B cell (primary cell): ENCODE data around the gene IL1RN.

Source experiments
- CTCF ChIP-seq: fragments of 200-600 bp; IDR thresholded peaks from one replicate; pipeline ENCODE4 v1.8.0; 2022; ENCODE audit warnings: antibody characterized with exemption, mild to moderate bottlenecking
- EZH2 ChIP-seq: IDR thresholded peaks from 2 replicates; pipeline ENCODE4 v1.6.1; 2012; ENCODE audit warnings: borderline replicate concordance, low read depth, mild to moderate bottlenecking, moderate library complexity, low read length; ENCODE audit not compliant: insufficient read depth, poor library complexity, severe bottlenecking

- no peak for TF ChIP-seq CTCF
- TF ChIP-seq EZH2, result no peak
Observed at GRCh38 chr2:113183264-113183663, 55.9 kb downstream of the IL1RN start.
